Left ventricle myocardium inferior (tissue), 1 donor: ENCODE results near the gene DEAF1. TPM values are rescaled to one million over a fixed set of nuclear protein-coding genes. Genes with fewer than 3 reads are reported as not detected.

ENCODE experiments used
- DNase-seq: peaks from one replicate; pipeline ENCODE4 v3.0.0-alpha.2; 2020
- H3K27ac ChIP-seq: fragments of 200-600 bp; replicated peaks from 2 replicates; pipeline ENCODE4 v1.8.0; 2021
- H3K27me3 ChIP-seq: fragments of 200-600 bp; 2 replicates; pipeline ENCODE4 v1.8.0; 2021; ENCODE audit warnings: low read depth
- H3K36me3 ChIP-seq: fragments of 200-600 bp; 2 replicates; pipeline ENCODE4 v1.8.0; 2021
- H3K4me1 ChIP-seq: fragments of 200-600 bp; 2 replicates; pipeline ENCODE4 v1.8.0; 2021
- H3K4me3 ChIP-seq: fragments of 200-600 bp; 2 replicates; pipeline ENCODE4 v1.8.0; 2021; ENCODE audit warnings: mild to moderate bottlenecking, moderate library complexity
- H3K9me3 ChIP-seq: fragments of 200-600 bp; replicated peaks from 2 replicates; pipeline ENCODE4 v1.8.0; 2021
- intact Hi-C: fragments of 100-400 bp; cut with micrococcal nuclease; formaldehyde crosslinking; loops from one replicate; pipeline ENCODE4 v1.11.0; 2022
- total RNA-seq: library from RNA; stranded (reverse); fragmentation: NEBNext Ultra II Directional; extraction: Animal tissue kit (Norgen Biotek cat#: 25700); gene quantifications from one replicate; pipeline ENCODE4 v1.2.1, GENCODE V29; 2021
- TF ChIP-seq, protein P1 (sequence below): fragments of 200-600 bp; IDR thresholded peaks from 2 replicates; pipeline ENCODE4 v1.8.0; 2021; ENCODE audit warnings: antibody characterized with exemption, mild to moderate bottlenecking, borderline replicate concordance
- donor health status: DM: no; HTN: yes; CAD: no; lungs with severe emphysema.

The DEAF1 gene
- total RNA-seq, 1 donor from 2014 or later: 18.1 TPM

DNA sequence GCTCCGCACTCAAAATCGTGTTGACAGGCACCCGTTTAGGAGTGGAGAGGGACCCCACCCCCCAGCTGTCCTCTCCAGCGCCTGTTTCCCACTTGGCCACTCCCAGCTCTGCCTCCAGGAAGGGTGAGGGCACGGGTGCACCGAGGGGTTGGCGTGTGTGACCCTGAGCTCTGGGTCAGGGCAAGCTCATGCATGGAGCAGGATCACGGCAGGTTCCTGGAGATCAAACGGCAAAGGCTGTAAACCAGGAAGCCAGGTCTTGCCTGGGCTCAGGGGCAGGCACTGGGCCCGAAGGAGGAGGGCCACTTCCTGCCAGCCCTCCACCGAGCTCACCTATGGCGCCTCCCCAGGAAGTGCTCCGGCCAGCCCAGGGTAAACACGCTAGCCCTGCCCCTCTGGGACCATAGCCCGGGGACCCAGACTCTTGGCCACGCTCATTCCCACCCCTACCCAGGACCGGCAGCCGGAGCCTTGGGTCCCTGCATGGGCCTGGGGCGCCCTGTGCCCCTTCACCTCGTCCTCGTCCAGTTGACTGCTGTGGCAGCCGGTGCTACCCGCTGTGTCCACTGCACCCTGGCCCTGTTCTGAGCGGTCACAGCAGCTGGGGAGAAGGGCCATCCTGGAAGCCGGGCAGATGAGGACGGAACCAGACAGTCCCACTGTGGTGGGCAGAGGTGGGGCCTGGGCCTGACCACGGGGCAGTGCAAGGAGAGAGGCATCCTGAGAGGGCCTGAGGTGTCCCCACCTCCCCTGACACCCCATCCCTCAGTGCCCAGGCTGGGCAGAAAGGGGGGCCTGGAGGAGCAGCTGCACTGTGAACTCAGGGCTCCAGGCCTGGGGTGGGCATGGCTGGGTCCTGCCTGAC, 10.0 kb upstream of the DEAF1 start:
- H3K9me3 ChIP-seq: no peaks in the 10 kb centered on the region
- H3K4me3 ChIP-seq: peak overlapping the region; percentile 64
- intact Hi-C loops: no loop called here
- peaks cover 36% of the 10 kb centered on the region for H3K4me1 ChIP-seq
- DNase-seq: no peak
- TF ChIP-seq, protein P1, sequence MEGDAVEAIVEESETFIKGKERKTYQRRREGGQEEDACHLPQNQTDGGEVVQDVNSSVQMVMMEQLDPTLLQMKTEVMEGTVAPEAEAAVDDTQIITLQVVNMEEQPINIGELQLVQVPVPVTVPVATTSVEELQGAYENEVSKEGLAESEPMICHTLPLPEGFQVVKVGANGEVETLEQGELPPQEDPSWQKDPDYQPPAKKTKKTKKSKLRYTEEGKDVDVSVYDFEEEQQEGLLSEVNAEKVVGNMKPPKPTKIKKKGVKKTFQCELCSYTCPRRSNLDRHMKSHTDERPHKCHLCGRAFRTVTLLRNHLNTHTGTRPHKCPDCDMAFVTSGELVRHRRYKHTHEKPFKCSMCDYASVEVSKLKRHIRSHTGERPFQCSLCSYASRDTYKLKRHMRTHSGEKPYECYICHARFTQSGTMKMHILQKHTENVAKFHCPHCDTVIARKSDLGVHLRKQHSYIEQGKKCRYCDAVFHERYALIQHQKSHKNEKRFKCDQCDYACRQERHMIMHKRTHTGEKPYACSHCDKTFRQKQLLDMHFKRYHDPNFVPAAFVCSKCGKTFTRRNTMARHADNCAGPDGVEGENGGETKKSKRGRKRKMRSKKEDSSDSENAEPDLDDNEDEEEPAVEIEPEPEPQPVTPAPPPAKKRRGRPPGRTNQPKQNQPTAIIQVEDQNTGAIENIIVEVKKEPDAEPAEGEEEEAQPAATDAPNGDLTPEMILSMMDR: no peak
- peaks cover 44% of the 10 kb centered on the region for H3K27me3 ChIP-seq
- H3K27ac ChIP-seq: peak overlapping the region; percentile 56
- H3K36me3 ChIP-seq: peaks cover 24% of the 10 kb centered on the region

DNA sequence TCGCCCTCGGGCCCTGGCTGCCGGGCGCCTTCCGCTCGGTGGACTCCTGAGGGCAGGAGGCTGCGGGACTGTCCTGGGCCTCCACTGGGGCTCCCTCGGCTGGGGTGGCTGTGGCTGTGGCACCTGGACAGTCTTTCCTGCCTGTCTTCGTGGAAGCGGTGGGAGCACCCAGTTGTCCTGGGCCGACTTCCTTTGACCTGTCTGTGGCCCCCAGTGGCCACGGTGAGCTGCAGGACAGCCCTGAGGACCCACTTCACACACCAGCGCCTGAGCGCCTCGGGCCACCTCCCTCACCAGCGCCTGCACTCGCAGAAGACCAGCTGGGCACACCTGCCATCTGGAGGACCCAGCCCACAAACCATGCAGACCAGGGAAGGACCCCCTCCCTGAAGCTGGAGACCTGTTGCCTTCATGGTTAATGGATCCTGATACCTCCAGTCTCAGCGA, 9.2 kb upstream of the DEAF1 start:
- Histone ChIP-seq H3K27me3 (peaks cover 36% of the 10 kb centered on the region), H3K9me3 (no peaks in the 10 kb centered on the region), H3K4me3 (no peak overlapping the region), H3K4me1 (peaks cover 35% of the 10 kb centered on the region), H3K27ac (no peak overlapping the region), H3K36me3 (peaks cover 30% of the 10 kb centered on the region)
- TF ChIP-seq, protein P1: no peak
- intact Hi-C loops: no loop called here
- no peak for DNase-seq

DNA sequence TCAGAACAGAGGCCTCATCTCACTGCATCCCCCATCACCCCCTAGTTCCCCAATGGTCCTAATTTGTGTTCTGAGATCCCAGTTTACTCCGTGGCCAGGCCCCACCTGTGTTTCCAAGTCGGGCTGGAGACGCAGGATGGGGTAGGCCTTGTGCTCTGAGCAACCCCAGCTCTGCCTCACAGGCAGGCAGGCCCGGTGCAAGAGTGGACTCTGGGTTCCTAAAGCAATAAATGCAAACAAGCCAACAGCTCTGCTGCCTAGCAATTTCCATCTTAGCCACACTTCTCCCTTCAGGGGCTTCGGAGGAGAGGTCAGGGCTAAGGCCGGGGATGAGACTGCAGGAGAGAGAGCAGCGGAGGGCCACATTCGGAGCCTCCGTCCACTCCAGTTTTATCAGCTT, 8.5 kb upstream of the DEAF1 start:
- Histone ChIP-seq H3K27ac (no peak overlapping the region), H3K27me3 (peaks cover 31% of the 10 kb centered on the region), H3K4me3 (no peak overlapping the region), H3K4me1 (peaks cover 35% of the 10 kb centered on the region), H3K36me3 (peaks cover 30% of the 10 kb centered on the region), H3K9me3 (no peaks in the 10 kb centered on the region)
- intact Hi-C loops: no loop called here
- TF ChIP-seq, protein P1: no peak
- no peak for DNase-seq

DNA sequence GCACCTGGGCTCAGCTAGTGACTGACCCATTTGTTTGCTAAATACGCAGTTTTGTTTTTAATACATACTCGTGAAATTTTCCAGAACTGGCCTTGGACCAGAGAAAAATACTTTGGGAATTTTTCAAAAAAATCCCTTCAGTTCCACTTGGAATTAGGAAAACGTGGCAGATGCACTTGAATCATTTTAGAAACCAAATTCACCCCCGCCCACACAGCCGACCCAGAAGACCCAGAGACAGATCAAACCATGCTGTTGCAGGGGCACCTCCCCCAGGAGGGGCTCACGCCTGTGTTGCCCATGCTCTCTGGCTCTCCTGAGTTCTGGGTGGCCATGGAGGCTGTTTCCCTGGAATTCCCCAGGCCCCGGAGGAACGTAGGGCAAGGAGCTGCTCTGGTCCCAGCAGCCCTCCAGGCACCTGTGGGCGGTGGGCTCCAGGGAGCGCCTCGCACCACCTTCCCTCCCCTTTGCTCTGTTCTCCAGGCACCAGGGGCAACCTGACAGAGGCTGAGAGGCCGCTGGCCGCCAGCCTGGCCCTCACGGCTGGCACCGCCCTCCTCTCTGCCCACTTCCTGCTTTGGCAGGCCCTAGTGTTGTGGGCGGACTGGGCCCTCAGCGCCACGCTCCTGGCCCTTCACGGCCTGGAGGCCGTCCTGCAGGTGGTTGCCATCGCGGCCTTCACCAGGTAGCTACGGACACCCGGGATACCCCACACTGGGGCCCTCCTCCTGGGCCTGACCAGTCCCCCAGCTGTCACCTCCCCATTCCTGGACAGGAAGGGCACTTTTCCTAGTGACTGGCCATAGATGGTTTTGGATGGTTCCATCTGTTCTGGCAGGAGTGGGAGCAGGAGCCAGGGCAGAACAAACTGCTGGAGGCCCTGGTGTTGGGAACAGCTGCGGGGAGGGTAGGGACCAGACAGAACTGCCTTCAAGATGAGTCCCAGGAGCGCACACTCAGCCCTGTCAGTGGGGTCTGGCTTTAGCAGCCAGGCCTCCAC, 7.7 kb upstream of the DEAF1 start:
- TF ChIP-seq, protein P1: no peak
- H3K36me3 ChIP-seq: peaks cover 30% of the 10 kb centered on the region

DNA sequence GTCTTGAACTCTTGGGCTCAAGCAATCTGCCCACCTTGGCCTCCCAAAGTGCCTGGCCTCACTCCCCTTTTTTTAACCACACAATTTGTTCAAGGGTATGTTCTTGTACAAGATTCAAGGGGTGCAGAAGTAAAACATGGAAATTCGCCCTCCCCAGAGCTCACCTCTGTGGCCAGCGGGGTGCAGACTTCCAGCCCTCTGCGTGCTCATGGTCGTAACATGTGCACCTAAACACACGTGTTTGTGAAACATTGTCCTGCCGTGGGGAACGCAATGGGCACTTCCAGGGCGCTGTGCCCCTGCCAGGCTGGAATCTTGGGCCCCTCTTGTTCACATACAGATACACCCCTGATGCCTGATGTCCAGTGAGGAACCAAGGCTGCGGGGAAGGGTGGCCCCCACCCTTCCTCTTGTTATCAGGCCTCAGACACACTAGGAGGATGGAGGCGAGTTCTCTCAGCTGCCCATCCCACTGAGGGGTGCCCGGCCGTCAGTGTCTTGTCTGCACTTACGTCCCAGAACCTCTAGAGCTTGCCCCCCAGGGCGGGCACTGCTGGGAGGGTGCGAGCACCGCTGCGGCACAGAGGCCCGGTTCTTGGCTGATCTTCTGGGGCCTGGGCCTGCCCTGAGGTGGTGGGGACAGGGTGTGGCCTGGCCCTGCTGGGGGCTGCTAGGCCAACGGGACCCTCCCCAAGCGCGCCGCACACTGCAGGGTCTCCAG, 6.9 kb upstream of the DEAF1 start:
- TF ChIP-seq, protein P1: no peak
- Histone ChIP-seq H3K27ac (no peak overlapping the region), H3K4me1 (peaks cover 38% of the 10 kb centered on the region), H3K36me3 (peaks cover 30% of the 10 kb centered on the region), H3K4me3 (no peak overlapping the region), H3K27me3 (peaks cover 14% of the 10 kb centered on the region), H3K9me3 (no peaks in the 10 kb centered on the region)
- intact Hi-C loops: no loop called here
- no peak for DNase-seq

More for the DNA sequence above, 7.7 kb upstream of the DEAF1 start:
- Histone ChIP-seq H3K27ac (no peak overlapping the region), H3K27me3 (peaks cover 23% of the 10 kb centered on the region), H3K9me3 (no peaks in the 10 kb centered on the region), H3K4me1 (peaks cover 37% of the 10 kb centered on the region), H3K4me3 (no peak overlapping the region)
- intact Hi-C loops: no loop called here
- no peak for DNase-seq
